PC-9 (cell line): ENCODE data around the gene AOAH. TPM values are rescaled to one million over a fixed set of nuclear protein-coding genes. Genes with fewer than 3 reads are reported as not detected.

Source experiments
- BruUV-seq: library from RNA; stranded (reverse); fragments of 400-500 nt; replicated peaks from 2 replicates; lab custom pipeline; 2021; lab: Mats Ljungman, UMichigan
- CTCF ChIA-PET: fragments of 300-600 bp; sonication (Branson Sonifier 250); formaldehyde crosslinking; loops from one replicate; lab custom pipeline; 2022; ENCODE audit warnings: antibody characterized with exemption; lab: Charles Lee
- POLR2A ChIA-PET: fragments of 300-600 bp; sonication (Branson Sonifier 250); formaldehyde crosslinking; loops from one replicate; lab custom pipeline; 2022; ENCODE audit warnings: antibody characterized with exemption; ENCODE audit not compliant: unreplicated experiment; lab: Charles Lee
- DNase-seq, 2 experiments: peaks; one replicate each; pipeline versions ENCODE4 v3.0.0 to v3.0.0-alpha.2; 2015 to 2022; ENCODE audit warnings: mixed read lengths in 1 of 2
- H2AFZ ChIP-seq: fragments of 200-600 bp; sonication (generic); 2 replicates; pipeline ENCODE4 v1.8.1; 2017; ENCODE audit warnings: antibody characterized with exemption
- H3F3A ChIP-seq: fragments of 200-600 bp; sonication (generic); 2 replicates; pipeline ENCODE4 v1.8.1; 2017; ENCODE audit warnings: antibody characterized with exemption, mild to moderate bottlenecking, low read depth; ENCODE audit not compliant: insufficient read depth
- H3K27ac ChIP-seq: fragments of 200-600 bp; sonication (generic); 2 replicates; pipeline ENCODE4 v1.6.1; 2016; ENCODE audit warnings: mixed run types
- H3K27me3 ChIP-seq: fragments of 200-600 bp; sonication (generic); 2 replicates; pipeline ENCODE4 v1.6.1; 2016; ENCODE audit warnings: low read depth, mixed run types; ENCODE audit not compliant: insufficient read depth
- H3K36me3 ChIP-seq: fragments of 200-600 bp; sonication (generic); 2 replicates; pipeline ENCODE4 v1.6.1; 2016; ENCODE audit warnings: low read depth, mixed run types
- H3K4me1 ChIP-seq: fragments of 200-600 bp; sonication (generic); replicated peaks from 2 replicates; pipeline ENCODE4 v1.6.1; 2016; ENCODE audit warnings: mixed run types; ENCODE audit not compliant: insufficient read depth
- H3K4me2 ChIP-seq: fragments of 200-600 bp; sonication (generic); 2 replicates; pipeline ENCODE4 v1.6.1; 2017; ENCODE audit warnings: mixed run types
- H3K4me3 ChIP-seq: fragments of 200-600 bp; sonication (generic); 2 replicates; pipeline ENCODE4 v1.6.1; 2016; ENCODE audit warnings: mixed run types
- H3K79me2 ChIP-seq: fragments of 200-600 bp; sonication (generic); 2 replicates; pipeline ENCODE4 v1.6.1; 2017; ENCODE audit warnings: low read depth, mixed run types
- H3K9me2 ChIP-seq: fragments of 200-600 bp; sonication (generic); 2 replicates; pipeline ENCODE4 v1.8.1; 2017; ENCODE audit warnings: mild to moderate bottlenecking; ENCODE audit not compliant: insufficient read depth
- H3K9me3 ChIP-seq: fragments of 200-600 bp; sonication (generic); 2 replicates; pipeline ENCODE4 v1.8.1; 2016; ENCODE audit warnings: low read depth; ENCODE audit not compliant: insufficient read depth
- H4K20me1 ChIP-seq: fragments of 200-600 bp; sonication (generic); 2 replicates; pipeline ENCODE4 v1.8.1; 2017; ENCODE audit not compliant: insufficient read depth
- EZH2 ChIP-seq: fragments of 200-600 bp; sonication (generic); IDR thresholded peaks from 2 replicates; pipeline ENCODE4 v1.8.0; 2017; ENCODE audit warnings: antibody characterized with exemption, low read depth
- intact Hi-C: fragments of 100-400 bp; cut with micrococcal nuclease; formaldehyde crosslinking; loops from one replicate; pipeline ENCODE4 v1.10.0; 2022; ENCODE audit not compliant: unreplicated experiment
- total RNA-seq: library from RNA; stranded (reverse); gene quantifications from 2 replicates; pipeline ENCODE4 v1.2.3, GENCODE V29; 2021
- TF ChIP-seq, protein P1 (sequence below): fragments of 200-600 bp; sonication (generic); conservative IDR thresholded peaks from 2 replicates; pipeline ENCODE4 v1.6.1; 2017; ENCODE audit warnings: mixed run types, antibody characterized with exemption, mild to moderate bottlenecking, moderate library complexity

The AOAH gene
- total RNA-seq, 1 experiment from 2014 or later, result not detected

DNA sequence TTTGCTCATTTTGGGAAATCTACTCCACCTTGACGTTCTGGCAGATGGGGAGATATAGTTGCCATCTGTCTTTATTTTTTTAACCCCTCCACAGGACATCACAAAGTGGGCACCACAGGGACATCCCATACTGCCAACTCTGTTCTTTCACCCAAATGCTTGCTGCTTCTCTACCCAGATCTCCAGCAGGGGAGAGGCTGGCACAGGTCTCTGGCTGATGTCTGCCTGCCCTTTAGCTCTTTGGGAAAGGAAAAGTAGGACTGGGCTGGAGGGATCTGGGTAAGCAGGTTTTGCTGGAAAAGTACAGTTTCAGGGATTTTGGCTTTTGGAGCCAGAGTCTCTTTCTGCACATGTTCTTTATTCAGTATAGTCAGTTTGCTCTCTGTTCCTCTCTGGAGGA, 178.0 kb downstream of the AOAH start:
- H3K27me3 ChIP-seq, result peaks cover 73% of the 10 kb centered on the region
- no peaks in the 10 kb centered on the region for H3K36me3 ChIP-seq
- no peaks in the 10 kb centered on the region for H3F3A ChIP-seq
- no TSS peak for BruUV-seq
- no peaks in the 10 kb centered on the region for H3K79me2 ChIP-seq
- H3K27ac ChIP-seq, result no peak overlapping the region
- H2AFZ ChIP-seq, result no peak overlapping the region
- ChIA-PET CTCF (no interaction called here), POLR2A (no interaction called here)
- intact Hi-C loops, result no loop called here
- DNase-seq, result no peak
- no peaks in the 10 kb centered on the region for H3K9me2 ChIP-seq
- no peak overlapping the region for H3K4me2 ChIP-seq
- H3K4me1 ChIP-seq, result no peaks in the 10 kb centered on the region
- H3K4me3 ChIP-seq, result no peak overlapping the region
- no peaks in the 10 kb centered on the region for H4K20me1 ChIP-seq
- no peak for TF ChIP-seq EZH2
- TF ChIP-seq, protein P1, sequence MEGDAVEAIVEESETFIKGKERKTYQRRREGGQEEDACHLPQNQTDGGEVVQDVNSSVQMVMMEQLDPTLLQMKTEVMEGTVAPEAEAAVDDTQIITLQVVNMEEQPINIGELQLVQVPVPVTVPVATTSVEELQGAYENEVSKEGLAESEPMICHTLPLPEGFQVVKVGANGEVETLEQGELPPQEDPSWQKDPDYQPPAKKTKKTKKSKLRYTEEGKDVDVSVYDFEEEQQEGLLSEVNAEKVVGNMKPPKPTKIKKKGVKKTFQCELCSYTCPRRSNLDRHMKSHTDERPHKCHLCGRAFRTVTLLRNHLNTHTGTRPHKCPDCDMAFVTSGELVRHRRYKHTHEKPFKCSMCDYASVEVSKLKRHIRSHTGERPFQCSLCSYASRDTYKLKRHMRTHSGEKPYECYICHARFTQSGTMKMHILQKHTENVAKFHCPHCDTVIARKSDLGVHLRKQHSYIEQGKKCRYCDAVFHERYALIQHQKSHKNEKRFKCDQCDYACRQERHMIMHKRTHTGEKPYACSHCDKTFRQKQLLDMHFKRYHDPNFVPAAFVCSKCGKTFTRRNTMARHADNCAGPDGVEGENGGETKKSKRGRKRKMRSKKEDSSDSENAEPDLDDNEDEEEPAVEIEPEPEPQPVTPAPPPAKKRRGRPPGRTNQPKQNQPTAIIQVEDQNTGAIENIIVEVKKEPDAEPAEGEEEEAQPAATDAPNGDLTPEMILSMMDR, result no peak
- H3K9me3 ChIP-seq, result no peaks in the 10 kb centered on the region

DNA sequence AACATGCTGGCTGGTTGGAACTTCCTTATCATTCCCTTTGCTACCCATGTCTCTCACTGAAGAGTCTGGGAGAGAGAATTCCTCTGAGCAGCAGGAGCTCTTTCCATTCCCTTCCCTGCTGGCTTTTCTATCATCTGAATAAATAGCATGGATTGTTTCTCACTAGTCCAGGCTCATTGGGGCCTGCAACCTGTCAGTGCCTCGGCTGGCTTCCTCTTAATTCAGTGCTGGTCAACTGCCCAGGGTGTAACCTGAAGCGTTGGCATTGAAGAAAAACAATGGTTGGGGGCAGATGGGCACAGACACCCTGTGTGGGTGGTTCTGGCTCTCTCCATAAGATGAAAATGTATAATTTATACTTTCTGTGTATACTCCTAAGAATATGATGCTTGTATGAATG, 179.0 kb downstream of the AOAH start:
- BruUV-seq, result no TSS peak
- Histone ChIP-seq H4K20me1 (no peaks in the 10 kb centered on the region), H3K4me1 (no peaks in the 10 kb centered on the region), H3F3A (no peaks in the 10 kb centered on the region), H3K4me3 (no peak overlapping the region), H3K9me2 (no peaks in the 10 kb centered on the region), H3K27ac (no peak overlapping the region), H3K27me3 (peaks cover 68% of the 10 kb centered on the region), H3K36me3 (no peaks in the 10 kb centered on the region), H3K4me2 (no peak overlapping the region), H3K9me3 (no peaks in the 10 kb centered on the region), H2AFZ (no peak overlapping the region), H3K79me2 (no peaks in the 10 kb centered on the region)
- no peak for DNase-seq
- intact Hi-C loops, result no loop called here
- TF ChIP-seq, protein P1, result no peak
- TF ChIP-seq EZH2, result no peak
- ChIA-PET CTCF (no interaction called here), POLR2A (no interaction called here)

DNA sequence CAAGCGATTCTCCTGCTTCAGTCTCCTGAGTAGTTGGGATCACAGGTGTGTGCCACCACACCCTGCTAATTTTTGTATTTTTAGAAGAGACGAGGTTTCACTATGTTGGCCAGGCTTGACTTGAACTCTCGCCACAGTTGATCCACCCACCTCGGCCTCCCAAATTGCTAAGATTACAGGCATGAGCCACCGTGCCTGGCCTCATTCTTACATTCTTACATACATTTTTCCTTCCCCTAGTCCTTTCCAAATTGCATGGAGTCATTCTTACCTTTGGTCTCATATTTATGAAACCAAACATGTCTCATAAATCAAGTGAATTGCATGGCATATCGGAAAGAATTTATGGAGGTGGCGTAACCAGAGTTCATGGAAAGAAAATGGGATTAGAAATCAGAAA, 186.2 kb downstream of the AOAH start:
- Histone ChIP-seq H4K20me1 (no peaks in the 10 kb centered on the region), H3K9me3 (no peaks in the 10 kb centered on the region), H3K27ac (no peak overlapping the region), H3K36me3 (no peaks in the 10 kb centered on the region), H3K4me2 (no peak overlapping the region), H3K4me1 (no peaks in the 10 kb centered on the region), H3F3A (no peaks in the 10 kb centered on the region), H3K9me2 (no peaks in the 10 kb centered on the region), H3K4me3 (no peak overlapping the region), H2AFZ (no peak overlapping the region), H3K27me3 (peaks cover 24% of the 10 kb centered on the region), H3K79me2 (no peaks in the 10 kb centered on the region)
- no TSS peak for BruUV-seq
- DNase-seq, result no peak
- intact Hi-C loops, result no loop called here
- TF ChIP-seq EZH2, result no peak
- TF ChIP-seq, protein P1, result no peak
- ChIA-PET CTCF (no interaction called here), POLR2A (no interaction called here)
